Right lobe of liver (tissue), 6 donors: ENCODE measurements around the gene KL. TPM values are rescaled to one million over a fixed set of nuclear protein-coding genes. Genes with fewer than 3 reads are reported as not detected.

Experiments used
- ATAC-seq, 4 donors: fragments of 200-7000 bp; cut with Tn5 transposase; one replicate each; pipeline ENCODE4 v1.9.1; 2020; ENCODE audit warnings: mild to moderate bottlenecking in 4 of 4, moderate library complexity in 4 of 4
- DNase-seq, 3 donors: peaks; one replicate each; pipeline ENCODE4 v3.0.0-alpha.2; 2020
- H3K27ac ChIP-seq, 3 donors: fragments of 200-600 bp; one replicate each; pipeline ENCODE4 v1.8.0; 2022
- H3K27me3 ChIP-seq, 2 donors: fragments of 200-600 bp; one replicate each; pipeline ENCODE4 v1.8.0; 2022
- H3K36me3 ChIP-seq, 4 donors: fragments of 200-600 bp; sonication (generic) in 1 of 4; one replicate each; pipeline versions ENCODE4 v1.5.1 to v1.8.0; 2017 to 2022; ENCODE audit warnings: control low read depth in 1 of 4
- H3K4me1 ChIP-seq, 4 donors: fragments of 200-600 bp; sonication (generic) in 1 of 4; one replicate each; pipeline versions ENCODE4 v1.5.1 to v1.8.0; 2017 to 2022; ENCODE audit warnings: control low read depth in 1 of 4
- H3K4me3 ChIP-seq, 3 donors: fragments of 200-600 bp; one replicate each; pipeline ENCODE4 v1.8.0; 2022
- H3K9me3 ChIP-seq, 4 donors: fragments of 200-600 bp; sonication (generic) in 1 of 4; one replicate each; pipeline versions ENCODE4 v1.5.1 to v1.8.0; 2017 to 2022; ENCODE audit warnings: control low read depth in 1 of 4
- POLR2A ChIP-seq: fragments of 450-650 bp; IDR thresholded peaks from one replicate; pipeline ENCODE4 v1.6.1; 2017; ENCODE audit warnings: antibody characterized with exemption, mild to moderate bottlenecking
- WGBS: methylation state at CpG from one replicate; pipeline ENCODE4 v1.1.6; 2018; ENCODE audit warnings: low coverage, low lambda C conversion rate; ENCODE audit not compliant: insufficient coverage; ENCODE audit errors: missing lambda C conversion rate; 5-methylcytosine and 5-hydroxymethylcytosine counted together
- intact Hi-C, 2 donors: fragments of 100-400 bp; cut with DNase I; formaldehyde crosslinking; loops; one replicate each; pipeline versions ENCODE4 v1.11.2 to v1.14.1; 2022
- total RNA-seq, 6 experiments: library from RNA; depleted of rRNA in 2 of 6; stranded (reverse); fragments of >200 nt in 2 of 6; fragmentation: NEBNext Ultra II Directional in 3 of 6; extraction: Animal tissue kit (Norgen Biotek cat#: 25700) in 3 of 6; gene quantifications; one replicate each; pipeline versions ENCODE4 v1.1.0 to v1.2.4, GENCODE V29; 2016 to 2023
- TF ChIP-seq, protein P1 (sequence below), 4 donors: fragments of 200-600 bp in 3 of 4; fragments of 450-650 bp in 1 of 4; IDR thresholded peaks; one replicate each; pipeline versions ENCODE4 v1.5.1 to v1.8.0; 2016 to 2022; ENCODE audit warnings: antibody characterized with exemption in 4 of 4, mild to moderate bottlenecking in 2 of 4
- donor health status: DM: no; HTN: yes; CAD: no.
- donor health status: DM: no; HTN: no; CAD: no.
- donor health status: DM: no; HTN: no; CAD: no.
- donor health status: DM: no; HTN: yes; CAD: no.
- donor health status: DM: no; HTN: yes; CAD: no.

The KL gene
- total RNA-seq, 6 experiments from 2014 or later, result 0.09 to 1.2 (median 0.39) TPM

- H3K36me3 ChIP-seq, result peaks cover 0 to 59% (median 18%) of the 10 kb centered on the region in 4 donors
- H3K4me1 ChIP-seq, result no peaks in the 10 kb centered on the region
- TF ChIP-seq, protein P1, sequence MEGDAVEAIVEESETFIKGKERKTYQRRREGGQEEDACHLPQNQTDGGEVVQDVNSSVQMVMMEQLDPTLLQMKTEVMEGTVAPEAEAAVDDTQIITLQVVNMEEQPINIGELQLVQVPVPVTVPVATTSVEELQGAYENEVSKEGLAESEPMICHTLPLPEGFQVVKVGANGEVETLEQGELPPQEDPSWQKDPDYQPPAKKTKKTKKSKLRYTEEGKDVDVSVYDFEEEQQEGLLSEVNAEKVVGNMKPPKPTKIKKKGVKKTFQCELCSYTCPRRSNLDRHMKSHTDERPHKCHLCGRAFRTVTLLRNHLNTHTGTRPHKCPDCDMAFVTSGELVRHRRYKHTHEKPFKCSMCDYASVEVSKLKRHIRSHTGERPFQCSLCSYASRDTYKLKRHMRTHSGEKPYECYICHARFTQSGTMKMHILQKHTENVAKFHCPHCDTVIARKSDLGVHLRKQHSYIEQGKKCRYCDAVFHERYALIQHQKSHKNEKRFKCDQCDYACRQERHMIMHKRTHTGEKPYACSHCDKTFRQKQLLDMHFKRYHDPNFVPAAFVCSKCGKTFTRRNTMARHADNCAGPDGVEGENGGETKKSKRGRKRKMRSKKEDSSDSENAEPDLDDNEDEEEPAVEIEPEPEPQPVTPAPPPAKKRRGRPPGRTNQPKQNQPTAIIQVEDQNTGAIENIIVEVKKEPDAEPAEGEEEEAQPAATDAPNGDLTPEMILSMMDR (IDR thresholded peaks at IDR 0.05), result no peak
- TF ChIP-seq POLR2A, result no peak
- no peaks in the 10 kb centered on the region for H3K9me3 ChIP-seq
- no peak overlapping the region for H3K27ac ChIP-seq
- WGBS, result 77% methylated on average over 2 of the region's 2 CpGs
- H3K27me3 ChIP-seq, result no peaks in the 10 kb centered on the region
- no peak overlapping the region for H3K4me3 ChIP-seq
- intact Hi-C loops, result no loop called here
- DNase-seq (no peak), ATAC-seq (no peak)
Observed at GRCh38 chr13:33109271-33109697, 93.1 kb downstream of the KL start.

DNA sequence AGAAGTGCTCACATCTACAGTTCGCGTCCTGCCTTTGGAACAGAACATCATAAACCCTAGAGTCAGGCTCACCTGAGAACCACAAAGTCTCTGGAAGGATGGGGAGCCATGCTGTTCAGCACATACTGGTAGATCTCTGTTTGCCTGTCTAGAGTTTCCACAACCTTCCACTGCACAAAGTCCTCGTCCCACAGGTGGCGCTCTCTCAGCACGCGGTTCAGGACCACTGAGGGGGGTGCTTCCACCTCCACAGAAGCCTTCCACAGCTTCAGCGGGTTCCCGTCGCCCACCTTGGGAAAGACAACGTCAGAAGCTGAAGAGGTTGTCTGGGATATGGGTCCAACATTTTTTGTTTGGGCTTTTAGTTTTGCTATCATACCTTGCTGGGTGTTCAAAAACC lies 93.6 kb downstream of the KL start:
- intact Hi-C loops, result no loop called here
- Histone ChIP-seq H3K27me3 (no peaks in the 10 kb centered on the region), H3K27ac (no peak overlapping the region), H3K9me3 (no peaks in the 10 kb centered on the region), H3K4me1 (no peaks in the 10 kb centered on the region), H3K4me3 (no peak overlapping the region), H3K36me3 (peaks cover 0 to 59% (median 18%) of the 10 kb centered on the region in 4 donors)
- WGBS, result 60% methylated on average over 1 of the region's 10 CpGs
- ATAC-seq (peak in 1 of 4 donors; percentile 23), DNase-seq (no peak)
- TF ChIP-seq, protein P1 (IDR thresholded peaks at IDR 0.05), result no peak
- TF ChIP-seq POLR2A, result no peak

GRCh38 chr13:33110386-33110712 lies 94.1 kb downstream of the KL start:
- Histone ChIP-seq H3K4me1 (peaks cover 0 to 5% (median 0%) of the 10 kb centered on the region in 4 donors), H3K27me3 (no peaks in the 10 kb centered on the region), H3K4me3 (no peak overlapping the region), H3K27ac (no peak overlapping the region), H3K9me3 (no peaks in the 10 kb centered on the region), H3K36me3 (peaks cover 0 to 53% (median 17%) of the 10 kb centered on the region in 4 donors)
- WGBS, result 83% methylated on average over 4 of the region's 5 CpGs
- TF ChIP-seq, protein P1 (IDR thresholded peaks at IDR 0.05), result no peak
- TF ChIP-seq POLR2A, result no peak
- intact Hi-C loops, result no loop called here
- DNase-seq (no peak), ATAC-seq (no peak)

- DNase-seq (no peak), ATAC-seq (peak in 3 of 4 donors; percentile 19 to 52 (median 40))
- intact Hi-C loops, result no loop called here
- Histone ChIP-seq H3K27ac (peak overlapping the region in 1 of 3 donors; percentile 4), H3K4me3 (no peak overlapping the region), H3K27me3 (no peaks in the 10 kb centered on the region), H3K4me1 (peaks cover 0 to 10% (median 0%) of the 10 kb centered on the region in 4 donors), H3K9me3 (no peaks in the 10 kb centered on the region), H3K36me3 (peaks cover 0 to 48% (median 16%) of the 10 kb centered on the region in 4 donors)
- WGBS, result 52% methylated on average over 13 of the region's 14 CpGs
- no peak for TF ChIP-seq POLR2A
- TF ChIP-seq, protein P1 (IDR thresholded peaks at IDR 0.05), result no peak
Observed at GRCh38 chr13:33110713-33111413, 94.6 kb downstream of the KL start.
